Activated T-helper 9 cell treated with anti-CD3 and anti-CD28 coated beads, Interleukin-2, amount 50 U/mL, for 16 hours (primary cell): ENCODE results near the gene TTYH3.

Experiments used
- DNase-seq: peaks from one replicate; pipeline ENCODE4 v3.0.0-alpha.2; 2020; ENCODE audit warnings: low read depth

TTYH3 gene

DNA sequence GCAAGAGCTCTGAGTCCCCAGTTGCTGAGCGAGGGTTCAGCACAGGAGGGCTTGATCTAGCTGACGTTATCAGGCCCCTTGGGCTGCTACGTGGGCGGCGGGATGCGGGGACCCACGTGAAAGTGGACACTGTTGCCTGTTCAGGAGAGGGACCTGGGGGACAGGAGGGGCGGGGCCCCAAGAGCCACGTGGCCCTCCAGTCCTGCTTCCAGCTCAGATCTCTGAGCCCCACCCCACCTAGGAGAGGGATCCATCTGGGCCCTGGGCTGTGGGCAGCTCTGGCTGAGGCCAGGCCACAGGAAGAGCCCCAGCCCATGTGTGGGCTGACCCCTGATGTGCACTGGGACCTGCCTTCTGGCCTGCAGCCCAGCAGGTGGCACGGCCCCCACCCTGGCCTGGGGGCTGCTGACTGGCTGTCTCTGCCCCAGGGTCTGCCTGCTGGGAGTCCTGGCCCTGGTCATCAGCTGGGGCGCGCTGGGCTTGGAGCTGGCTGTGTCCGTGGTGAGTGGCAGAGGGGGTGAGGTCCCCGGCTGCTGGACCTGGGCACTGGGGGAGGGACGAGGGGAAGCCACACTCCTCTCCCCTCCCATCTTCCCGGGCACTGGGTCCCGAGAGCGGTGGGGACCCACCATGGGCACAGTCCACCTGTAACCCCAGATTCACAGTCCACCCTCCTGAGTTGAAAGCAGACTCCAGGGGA is 17.5 kb downstream of the TTYH3 start:
- DNase-seq, result no peak

DNA sequence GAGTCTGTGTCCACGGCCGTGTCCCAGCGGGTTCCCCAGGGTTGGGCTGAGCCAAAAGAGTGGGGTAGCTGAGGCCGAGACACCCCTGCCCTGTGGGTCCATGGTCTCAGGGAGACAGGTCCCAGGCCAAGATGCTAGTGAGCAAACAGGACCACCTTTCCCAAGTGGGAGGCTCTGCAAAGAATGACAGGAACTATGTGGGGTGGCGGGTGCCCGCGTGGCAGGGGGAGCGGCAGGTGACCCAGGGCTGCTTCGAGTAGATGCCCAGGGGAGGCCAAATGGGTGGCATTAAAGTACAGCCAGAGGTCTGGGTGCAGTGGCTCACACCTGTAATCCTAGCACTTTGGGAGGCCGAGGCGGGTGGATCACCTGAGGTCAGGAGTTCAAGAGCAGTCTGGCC is 18.2 kb downstream of the TTYH3 start:
- DNase-seq, result no peak

DNA sequence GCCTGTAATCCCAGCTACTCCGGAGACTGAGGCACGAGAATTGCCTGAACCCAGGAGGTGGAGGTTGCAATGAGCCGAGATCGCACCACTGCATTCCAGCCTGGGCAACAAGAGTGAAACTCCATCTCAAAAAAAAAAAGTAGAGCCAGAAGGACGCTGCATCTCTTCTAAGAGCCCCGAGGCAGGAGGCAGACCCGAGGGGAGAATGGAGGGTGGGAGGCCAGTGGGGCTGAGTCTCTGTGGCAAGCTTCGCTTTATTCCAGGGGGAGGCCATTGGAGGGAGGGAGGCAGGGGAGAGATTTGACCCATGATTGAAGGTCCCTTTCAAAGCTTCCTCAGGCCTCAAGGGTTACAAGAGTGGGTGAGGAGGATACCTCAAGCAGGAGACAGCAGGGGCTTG is 18.7 kb downstream of the TTYH3 start:
- no peak for DNase-seq

DNA sequence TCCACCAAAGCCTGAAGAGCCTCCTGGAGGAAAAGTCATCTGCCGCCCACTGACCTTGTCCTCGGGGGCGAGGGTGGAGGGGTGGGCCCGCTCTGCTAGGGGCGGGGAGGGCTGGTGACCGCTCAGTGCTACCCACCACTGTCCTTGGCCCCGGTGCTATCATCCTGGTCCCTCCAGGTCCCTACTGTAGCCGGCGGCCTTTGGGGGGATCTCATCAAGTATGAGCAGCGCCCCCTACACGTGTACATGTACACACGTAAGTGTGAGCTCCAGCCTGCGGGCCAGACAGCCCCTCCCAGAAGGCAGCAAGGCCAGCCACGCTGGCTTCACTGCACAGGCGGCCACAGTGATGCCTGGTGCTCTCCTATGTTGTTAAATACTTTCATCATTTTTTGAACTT is 19.6 kb downstream of the TTYH3 start:
- no peak for DNase-seq

DNA sequence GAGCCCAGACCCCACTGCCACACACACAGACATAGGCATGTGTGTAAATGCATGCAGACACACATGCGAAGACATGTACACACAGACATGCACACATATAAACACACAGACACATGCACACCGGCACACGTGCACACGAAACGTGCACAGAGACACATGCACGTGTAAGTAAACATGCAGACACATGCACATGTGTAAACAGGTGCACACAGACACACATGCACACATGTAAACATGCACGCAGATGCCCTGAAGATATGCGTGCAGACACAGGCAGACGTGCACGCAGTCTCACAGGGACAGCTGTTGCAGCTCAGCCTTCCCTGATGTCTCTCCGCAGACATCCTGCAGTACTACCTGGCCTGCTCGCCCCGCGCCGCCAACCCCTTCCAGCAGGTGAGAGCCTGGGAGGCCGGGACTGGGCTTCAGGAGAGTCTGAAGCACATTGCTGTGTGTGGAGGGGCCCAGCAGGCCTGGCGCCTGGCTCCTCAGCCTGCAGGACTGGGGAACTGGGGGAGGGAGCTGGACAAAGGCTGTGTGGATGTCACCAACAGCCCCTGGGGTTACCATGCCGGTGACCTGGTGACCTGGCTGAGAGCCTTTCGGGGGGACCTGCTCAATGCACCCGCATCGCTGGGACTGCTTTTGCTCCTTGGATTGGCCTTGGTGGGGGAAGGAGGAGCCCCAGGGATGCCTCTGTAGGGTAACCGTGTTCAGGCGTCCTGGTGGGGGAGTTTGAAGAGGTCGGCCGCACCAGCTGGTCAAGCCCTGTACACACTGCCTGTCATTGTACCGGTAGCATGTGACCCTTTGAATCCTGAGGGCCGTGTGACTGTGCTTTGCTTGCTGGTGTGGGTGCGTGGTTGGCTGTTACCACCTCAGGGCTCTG is 20.3 kb downstream of the TTYH3 start:
- DNase-seq, result no peak

DNA sequence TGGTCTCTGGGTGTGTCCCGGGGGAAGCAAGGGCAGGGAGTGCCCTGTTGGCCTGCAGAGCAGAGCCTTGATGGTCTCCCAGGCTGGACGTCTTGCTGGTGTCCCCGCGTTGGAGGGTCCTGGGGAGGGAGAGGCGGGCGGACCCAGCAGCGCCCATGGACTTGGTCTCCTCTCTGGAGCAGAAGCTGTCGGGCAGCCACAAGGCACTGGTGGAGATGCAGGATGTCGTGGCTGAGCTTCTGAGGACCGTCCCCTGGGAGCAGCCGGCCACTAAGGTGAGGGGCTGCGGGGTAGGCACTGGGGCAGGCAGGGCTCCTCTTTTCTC is 20.9 kb downstream of the TTYH3 start:
- no peak for DNase-seq

DNA sequence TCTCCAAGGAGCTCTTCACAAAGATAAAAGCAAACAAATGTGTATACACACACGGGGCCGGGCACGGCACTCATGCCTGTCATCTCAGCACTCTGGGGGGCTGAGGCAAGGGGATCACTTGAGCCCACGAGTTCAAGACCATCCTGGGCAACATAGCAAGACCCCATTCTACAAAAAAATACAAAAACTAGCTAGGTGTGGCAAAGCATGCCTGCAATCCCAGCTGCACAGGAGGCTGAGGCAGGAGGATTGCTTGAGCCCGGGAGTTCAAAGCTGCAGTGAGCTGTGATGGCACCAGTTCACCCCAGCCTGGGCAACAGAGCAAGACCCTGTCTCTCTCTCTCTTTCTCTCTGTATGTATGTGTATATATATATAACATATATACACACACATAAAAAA is 22.3 kb downstream of the TTYH3 start:
- no peak for DNase-seq

DNA sequence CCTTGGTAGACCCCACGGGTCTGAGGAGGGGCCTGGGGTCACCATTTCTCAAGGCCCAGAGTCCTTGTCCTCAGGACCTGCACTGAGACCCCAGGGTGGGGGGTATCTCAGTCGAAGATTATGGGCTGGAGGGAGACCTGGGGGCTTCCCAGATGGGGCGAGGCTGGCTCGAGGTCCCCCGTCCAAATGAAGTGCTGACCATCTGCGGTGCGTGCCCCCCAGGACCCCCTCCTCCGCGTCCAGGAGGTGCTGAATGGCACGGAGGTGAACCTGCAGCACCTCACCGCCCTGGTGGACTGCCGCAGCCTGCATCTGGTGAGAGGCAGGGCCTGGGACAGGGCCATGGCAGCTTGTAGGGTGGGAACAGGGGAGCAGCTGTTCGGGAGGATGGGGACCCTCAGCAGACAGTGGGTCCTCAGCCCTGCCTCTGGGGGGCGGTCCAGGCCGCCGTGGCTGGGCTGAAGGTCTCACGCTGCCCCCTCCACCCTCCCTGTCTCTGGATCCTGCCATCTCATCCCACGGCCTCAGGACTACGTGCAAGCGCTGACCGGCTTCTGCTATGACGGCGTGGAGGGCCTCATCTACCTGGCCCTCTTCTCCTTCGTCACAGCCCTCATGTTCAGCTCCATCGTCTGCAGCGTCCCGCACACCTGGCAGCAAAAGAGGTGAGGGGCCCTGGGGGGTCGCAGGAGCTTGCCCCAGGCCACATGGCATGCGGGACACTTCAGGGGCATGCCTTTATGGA is 24.3 kb downstream of the TTYH3 start:
- DNase-seq, result no peak

DNA sequence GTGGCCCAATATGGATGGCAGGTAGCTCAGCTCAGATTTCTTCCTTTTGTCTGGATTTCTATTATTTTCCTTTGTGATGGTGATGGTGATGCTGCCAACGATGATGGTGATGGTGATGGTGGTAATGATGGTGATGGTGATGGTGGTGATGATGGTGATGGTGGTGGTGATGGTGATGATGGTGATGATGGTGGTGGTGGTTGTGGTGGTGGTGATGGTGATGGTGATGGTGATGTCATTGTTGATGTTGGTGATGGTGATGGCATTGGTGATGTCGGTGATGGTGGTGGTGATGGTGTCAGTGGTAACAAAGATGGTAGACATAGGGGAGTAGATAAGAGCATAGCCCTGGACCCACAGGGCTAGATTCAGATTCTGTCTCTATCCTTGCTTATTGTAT is 25.4 kb downstream of the TTYH3 start:
- no peak for DNase-seq

DNA sequence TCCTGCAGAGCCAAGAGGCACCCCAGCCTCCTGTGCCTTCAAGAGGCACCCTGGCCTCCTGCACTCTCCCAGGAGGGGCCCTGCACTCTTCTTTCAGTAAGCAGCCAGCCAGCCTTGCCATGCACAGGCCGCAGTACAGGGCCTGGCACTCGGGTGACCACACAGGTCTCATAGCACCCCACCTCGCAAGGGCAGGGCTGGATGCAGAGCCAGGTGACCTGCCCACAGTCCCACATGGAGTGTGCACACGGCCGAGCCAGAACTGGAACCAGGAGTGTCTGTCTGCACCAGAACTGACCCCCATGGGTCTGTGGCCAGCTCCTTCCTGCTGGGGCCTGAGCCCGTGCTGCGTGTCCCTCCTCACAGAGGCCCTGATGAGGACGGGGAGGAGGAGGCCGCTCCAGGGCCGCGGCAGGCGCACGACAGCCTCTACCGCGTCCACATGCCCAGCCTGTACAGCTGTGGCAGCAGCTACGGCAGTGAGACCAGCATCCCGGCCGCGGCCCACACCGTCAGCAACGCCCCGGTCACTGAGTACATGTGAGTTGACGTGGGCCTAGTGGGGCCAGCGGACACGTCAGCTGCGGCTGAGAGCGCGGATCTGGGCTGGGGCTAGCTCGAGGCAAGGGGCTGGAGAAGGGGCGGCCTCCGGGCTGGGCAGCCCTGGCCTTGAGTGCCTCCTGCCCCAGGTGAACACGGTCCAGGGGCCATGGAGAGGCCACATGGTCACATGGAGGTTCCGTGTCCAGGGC is 26.3 kb downstream of the TTYH3 start:
- DNase-seq, result no peak

DNA sequence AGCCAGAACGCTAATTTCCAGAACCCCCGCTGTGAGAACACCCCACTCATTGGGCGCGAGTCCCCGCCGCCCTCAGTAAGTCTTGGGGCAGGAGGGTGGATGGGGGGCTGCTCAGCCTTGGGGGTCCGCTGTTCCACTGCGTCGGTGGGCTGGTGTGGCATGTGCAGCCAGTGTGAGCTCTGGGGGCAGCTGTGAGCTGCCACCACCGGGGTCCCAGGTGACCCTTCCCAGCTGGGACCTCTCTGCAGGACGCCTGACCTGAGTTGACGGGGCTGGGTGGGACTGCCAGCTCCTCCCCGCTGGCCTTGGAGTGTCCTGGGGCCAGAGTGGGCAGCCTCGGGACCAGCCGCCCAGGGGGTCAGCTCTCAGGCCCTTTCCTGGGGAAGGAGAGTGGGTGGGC is 27.2 kb downstream of the TTYH3 start:
- DNase-seq, result no peak

DNA sequence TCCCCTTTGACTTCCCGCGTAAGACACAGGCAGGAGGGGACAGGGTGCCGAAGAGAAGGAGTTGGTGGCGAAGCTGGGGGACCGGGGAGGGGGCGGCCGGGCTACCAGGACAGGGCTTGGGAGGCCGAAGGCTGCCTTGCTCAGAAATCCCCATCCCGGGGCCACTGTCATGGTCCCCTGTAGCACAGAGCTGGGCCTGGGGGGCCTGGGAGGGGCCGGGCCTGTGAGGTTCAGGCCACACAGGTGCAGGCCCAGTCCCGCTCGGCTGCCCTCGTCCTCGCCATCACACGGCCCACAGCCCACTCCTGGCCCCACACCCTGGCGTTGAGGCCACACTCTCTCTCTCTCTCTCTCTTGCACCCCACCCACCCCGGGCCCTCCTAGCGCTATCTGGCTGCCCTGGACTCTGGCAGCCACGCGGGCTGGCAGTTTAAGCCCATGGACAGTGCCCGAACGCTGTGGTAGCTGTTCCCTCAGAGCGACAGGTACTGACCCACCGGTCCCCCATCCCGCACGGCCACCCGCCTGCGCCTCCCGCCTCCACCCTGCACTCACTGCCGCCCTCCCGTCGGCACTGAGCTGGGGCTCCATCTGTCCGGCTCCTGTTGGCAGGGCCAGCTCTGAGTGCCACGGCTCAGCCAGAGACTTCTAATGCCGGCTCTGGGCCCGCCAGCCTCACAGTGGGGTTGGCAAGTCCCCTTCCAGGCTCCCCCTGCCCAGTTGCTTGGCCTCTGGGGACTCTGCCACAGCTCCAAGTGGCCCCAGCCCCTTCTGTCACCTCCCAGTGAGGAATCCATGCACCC is 28.0 kb downstream of the TTYH3 start:
- no peak for DNase-seq

DNA sequence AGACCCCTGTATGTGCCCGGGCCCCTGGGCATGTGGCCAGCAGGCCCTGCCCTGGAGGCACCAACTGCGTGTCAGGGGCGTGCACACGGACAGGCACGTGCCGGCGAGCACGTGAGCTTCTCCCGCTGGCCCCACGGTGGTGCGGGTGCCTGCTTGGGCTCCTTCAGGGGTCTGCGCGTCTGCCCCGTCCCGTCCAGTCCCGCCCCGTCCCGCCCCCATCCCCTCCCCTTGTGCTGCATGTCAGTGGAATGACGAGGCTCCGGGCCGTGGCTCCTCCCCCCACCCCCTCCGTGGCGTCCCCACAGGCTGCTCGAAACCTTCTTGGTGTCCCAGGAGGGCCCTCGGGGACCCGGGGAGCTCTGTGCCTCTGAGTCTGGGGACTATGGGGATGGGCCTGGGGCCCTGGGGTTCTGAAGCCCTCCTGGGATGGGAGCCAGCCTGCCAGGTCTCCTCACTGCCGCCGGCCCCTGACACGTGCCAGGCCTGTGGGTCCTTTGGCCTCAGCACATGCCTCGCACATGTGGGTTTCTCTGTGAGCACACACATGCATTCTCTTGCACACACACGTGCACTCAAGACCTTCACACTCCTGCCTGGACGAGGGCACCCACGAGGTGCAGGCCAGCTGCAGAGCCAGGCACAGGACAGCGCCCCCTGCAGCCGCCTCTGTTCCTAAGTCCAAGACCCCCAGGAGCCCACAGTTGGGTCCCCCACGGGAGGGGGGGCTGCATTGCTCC is 28.7 kb downstream of the TTYH3 start:
- no peak for DNase-seq

DNA sequence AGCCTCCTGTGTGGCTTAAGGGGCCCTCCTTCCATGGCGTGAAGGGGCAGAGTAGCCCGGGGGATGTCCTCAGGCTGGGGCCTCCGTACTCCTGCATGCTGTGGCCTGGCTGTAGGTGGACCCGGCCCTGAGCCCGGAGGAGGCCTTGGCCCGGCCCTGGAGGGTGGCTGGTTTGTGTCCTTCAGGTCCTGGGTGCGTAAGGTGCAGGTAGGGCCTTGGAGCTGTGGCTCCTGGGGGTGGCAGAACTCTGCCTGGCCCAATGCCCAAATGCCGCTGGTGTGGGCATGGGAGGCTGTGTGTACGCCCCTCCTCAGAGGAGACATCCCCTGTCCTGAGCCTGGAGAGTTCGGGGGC is 29.3 kb downstream of the TTYH3 start:
- no peak for DNase-seq

DNA sequence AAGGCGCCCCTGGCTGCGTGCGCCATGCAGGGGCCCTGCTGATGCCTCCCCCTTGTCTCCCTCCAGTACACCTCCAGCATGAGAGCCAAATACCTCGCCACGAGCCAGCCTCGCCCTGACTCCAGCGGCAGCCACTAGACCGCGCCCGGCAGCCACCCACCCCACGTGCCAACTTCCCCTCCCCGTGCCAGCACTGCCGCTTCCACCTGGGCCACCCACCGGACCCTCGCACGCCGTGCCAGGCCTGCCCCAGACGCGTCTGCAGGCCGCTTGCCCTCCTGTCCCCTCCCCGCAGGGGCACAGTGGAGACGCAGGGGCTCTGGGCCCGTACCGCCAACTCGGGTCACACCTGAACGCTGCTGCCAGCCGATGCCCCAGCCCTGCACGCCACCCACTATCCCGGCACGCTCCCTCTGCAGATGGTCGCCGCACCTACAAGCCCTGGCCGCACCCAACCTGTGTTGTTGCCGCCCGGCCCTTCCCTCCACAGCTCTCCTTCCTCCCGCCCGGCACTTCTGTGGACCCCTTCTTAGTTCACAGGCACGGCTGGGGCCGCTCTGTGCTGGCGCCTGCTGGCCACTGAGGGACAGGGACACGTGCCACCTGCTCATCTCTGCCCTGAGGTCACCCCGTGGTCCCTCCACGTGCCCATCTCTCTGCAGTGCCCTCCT is 30.0 kb downstream of the TTYH3 start:
- no peak for DNase-seq

DNA sequence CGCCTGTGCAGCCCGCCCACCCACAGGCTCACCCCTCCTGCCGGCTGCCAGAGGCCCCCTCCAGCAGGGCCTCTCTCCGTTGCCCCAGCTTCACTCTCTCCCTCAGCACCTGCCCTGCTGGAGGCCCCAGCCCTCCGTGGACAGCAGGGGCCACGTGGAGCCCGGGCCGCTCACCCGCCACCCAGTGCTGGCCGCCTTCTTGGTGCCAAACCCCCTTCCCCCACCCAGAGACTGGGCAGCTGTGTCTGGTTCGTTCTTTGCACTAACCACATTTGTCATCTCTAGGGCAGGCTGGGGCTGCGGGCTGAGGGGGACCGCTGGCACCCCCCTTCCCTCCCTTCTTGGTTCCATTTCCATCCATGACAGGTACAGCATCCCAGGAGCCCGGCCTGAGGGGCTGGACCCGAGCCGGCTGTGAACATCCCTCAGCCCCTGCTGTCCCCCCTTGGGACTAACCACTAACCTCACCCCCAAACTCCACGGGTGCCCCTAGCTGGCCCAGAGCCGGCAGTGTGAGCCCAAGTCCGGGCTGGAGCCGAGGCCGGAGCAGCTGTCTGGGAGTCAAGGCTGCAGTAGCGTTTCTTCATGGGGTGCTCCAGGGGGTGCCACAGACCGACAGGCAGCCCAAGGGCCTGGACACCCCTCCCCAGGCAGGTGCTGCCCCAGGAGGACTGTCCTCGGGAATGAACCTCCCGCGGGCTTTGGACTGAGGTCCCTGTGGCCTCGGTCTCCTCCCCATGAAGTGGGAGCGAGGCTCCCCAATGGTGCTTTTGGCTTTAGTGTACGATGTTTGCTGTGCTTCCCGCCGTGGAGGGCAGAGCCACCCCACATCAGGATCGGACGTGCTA is 30.7 kb downstream of the TTYH3 start:
- no peak for DNase-seq

DNA sequence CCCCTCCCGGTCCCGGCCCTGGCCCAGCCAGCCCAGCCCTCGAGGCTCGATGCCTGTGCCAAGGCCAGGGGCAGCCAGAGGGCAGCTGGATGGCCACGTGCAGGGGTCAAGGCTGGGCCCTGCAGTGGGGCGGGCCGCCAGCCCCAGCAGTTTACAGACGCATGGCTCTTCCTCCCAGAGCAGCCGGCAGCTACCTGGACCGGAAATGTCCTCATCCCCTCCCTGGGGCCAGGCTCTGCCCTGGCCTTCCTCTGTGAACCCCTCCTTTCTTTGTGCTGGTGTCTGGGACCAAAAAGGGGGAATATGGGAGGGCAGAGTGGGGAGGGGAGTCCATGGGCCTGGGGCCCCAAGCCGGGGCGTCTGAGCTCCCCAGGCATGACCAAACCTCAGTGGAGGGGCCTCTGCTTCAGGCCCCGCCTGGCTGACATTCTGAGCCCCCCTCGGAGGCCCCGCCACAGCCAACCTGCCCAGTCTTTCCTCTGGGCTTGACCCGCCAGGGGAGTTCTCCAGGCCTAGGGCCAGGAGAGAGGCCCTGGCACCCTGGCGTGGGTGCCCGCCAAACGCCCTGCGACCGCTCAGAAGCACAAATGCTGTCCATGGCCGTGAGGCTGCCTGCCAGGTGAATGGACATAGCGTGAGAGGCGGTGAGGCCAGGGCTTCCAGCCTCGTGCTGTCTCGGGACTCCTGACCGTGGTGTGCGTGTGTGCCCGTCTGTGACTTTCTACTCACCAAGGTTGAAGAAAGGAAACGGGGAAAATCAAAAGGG is 31.5 kb downstream of the TTYH3 start:
- DNase-seq, result no peak

DNA sequence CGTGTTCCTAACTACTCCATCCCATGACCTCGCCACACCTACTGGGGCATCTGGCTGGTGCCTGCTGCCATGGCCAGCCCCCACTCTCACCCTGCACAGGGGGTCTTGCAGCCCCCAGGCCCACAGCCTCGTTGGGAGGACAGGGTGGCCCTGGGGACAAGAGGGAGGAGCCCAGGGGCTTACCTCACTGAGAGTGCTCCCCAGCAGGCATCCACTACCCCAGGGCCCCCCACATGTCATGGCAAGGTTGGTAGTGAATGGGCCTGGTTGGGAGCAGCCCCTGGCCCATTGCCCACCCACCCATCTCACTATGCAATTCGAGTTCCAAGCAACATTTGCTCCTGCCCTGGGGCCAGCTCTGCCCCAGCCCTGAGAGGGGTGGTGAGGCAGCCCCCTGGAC is 32.2 kb downstream of the TTYH3 start:
- no peak for DNase-seq

DNA sequence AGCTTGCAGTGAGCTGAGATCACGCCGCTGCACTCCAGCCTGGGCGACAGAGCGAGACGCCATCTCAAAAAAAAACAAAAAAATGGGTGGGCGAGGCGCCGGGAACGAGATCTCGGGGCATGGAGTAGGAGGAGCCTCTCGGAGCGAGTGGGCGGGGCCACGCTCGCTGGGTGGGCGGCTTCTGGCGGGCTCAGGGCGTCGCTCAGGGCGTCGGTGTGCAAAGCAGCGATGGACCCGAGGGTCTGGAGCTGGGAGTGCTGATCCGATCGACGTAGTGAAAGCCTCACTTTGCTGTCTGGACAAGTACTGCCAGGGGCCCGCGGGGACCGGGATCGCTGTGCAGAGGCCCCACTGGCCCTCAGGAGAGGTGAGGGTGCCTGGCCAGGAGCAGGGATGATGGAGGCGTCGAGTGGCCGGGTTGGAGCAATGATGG is 33.6 kb downstream of the TTYH3 start:
- DNase-seq, result no peak
